ES-I3 (cell line): Measurements from ENCODE around the gene SMARCD1.

Experiments used
- H3K36me3 ChIP-seq: 2 replicates; pipeline ENCODE4 v1.6.1; 2013; ENCODE audit warnings: mild to moderate bottlenecking, low read length, control low read depth, moderate library complexity; ENCODE audit not compliant: insufficient read depth
- H3K4me1 ChIP-seq: 2 replicates; pipeline ENCODE4 v1.6.1; 2013; ENCODE audit warnings: mild to moderate bottlenecking, control low read depth, low read length; ENCODE audit not compliant: insufficient read depth
- H3K9ac ChIP-seq: 2 replicates; pipeline ENCODE4 v1.6.1; 2013; ENCODE audit warnings: low read depth, mild to moderate bottlenecking, low read length, moderate library complexity
- H3K9me3 ChIP-seq: 2 replicates; pipeline ENCODE4 v1.6.1; 2013; ENCODE audit warnings: mild to moderate bottlenecking, low read length, moderate library complexity; ENCODE audit not compliant: control insufficient read depth, insufficient read depth

SMARCD1 gene

GRCh38 chr12:50110762-50111351 lies 25.7 kb downstream of the SMARCD1 start:
- peak overlapping the region; percentile 42; the same call in 1 of the 2 replicates for H3K9ac ChIP-seq
- H3K9me3 ChIP-seq, result no peaks in the 10 kb centered on the region
- no peaks in the 10 kb centered on the region for H3K36me3 ChIP-seq
- H3K4me1 ChIP-seq, result peaks cover 10% of the 10 kb centered on the region; the same call in 1 of the 2 replicates

- Histone ChIP-seq H3K9me3 (no peaks in the 10 kb centered on the region), H3K9ac (peak overlapping the region; percentile 42; the same call in 1 of the 2 replicates), H3K4me1 (peaks cover 10% of the 10 kb centered on the region; the same call in 1 of the 2 replicates), H3K36me3 (no peaks in the 10 kb centered on the region)
Measured at GRCh38 chr12:50111395-50111692, 26.2 kb downstream of the SMARCD1 start.

- H3K9me3 ChIP-seq, result no peaks in the 10 kb centered on the region
- H3K9ac ChIP-seq, result peak within 1 kb of the TSS; percentile 73
- H3K4me1 ChIP-seq, result peaks cover 10% of the 10 kb centered on the region; the same call in 1 of the 2 replicates
- no peaks in the 10 kb centered on the region for H3K36me3 ChIP-seq
Measured at GRCh38 chr12:50111693-50112455, 26.7 kb downstream of the SMARCD1 start, which contains the start of gene COX14. TSS of gene COX14 (plus strand) at chr12:50112236. CDS start at chr12:50120044, 7,808 bp downstream.

- H3K4me1 ChIP-seq, result peaks cover 10% of the 10 kb centered on the region; the same call in 1 of the 2 replicates
- no peaks in the 10 kb centered on the region for H3K36me3 ChIP-seq
- no peaks in the 10 kb centered on the region for H3K9me3 ChIP-seq
- H3K9ac ChIP-seq, result peak overlapping the region; percentile 73
Measured at GRCh38 chr12:50112456-50113218, 27.5 kb downstream of the SMARCD1 start.

- no peaks in the 10 kb centered on the region for H3K36me3 ChIP-seq
- H3K4me1 ChIP-seq, result no peaks in the 10 kb centered on the region
- no peaks in the 10 kb centered on the region for H3K9me3 ChIP-seq
- H3K9ac ChIP-seq, result no peak overlapping the region
Measured at GRCh38 chr12:50117057-50117622, 32.0 kb downstream of the SMARCD1 start.

- H3K36me3 ChIP-seq, result no peaks in the 10 kb centered on the region; the same call in 1 of the 2 replicates
- H3K9me3 ChIP-seq, result no peaks in the 10 kb centered on the region
- H3K9ac ChIP-seq, result no peak overlapping the region
- no peaks in the 10 kb centered on the region for H3K4me1 ChIP-seq
Measured at GRCh38 chr12:50119387-50119786, 34.2 kb downstream of the SMARCD1 start.

GRCh38 chr12:50120521-50120920 lies 35.4 kb downstream of the SMARCD1 start:
- no peak overlapping the region for H3K9ac ChIP-seq
- H3K36me3 ChIP-seq, result no peaks in the 10 kb centered on the region; the same call in 1 of the 2 replicates
- H3K9me3 ChIP-seq, result no peaks in the 10 kb centered on the region
- H3K4me1 ChIP-seq, result no peaks in the 10 kb centered on the region

GRCh38 chr12:50120953-50121352 lies 35.8 kb downstream of the SMARCD1 start:
- Histone ChIP-seq H3K9ac (no peak overlapping the region), H3K4me1 (no peaks in the 10 kb centered on the region), H3K9me3 (no peaks in the 10 kb centered on the region), H3K36me3 (no peaks in the 10 kb centered on the region; the same call in 1 of the 2 replicates)

GRCh38 chr12:50121641-50122040 lies 36.5 kb downstream of the SMARCD1 start:
- Histone ChIP-seq H3K4me1 (no peaks in the 10 kb centered on the region), H3K9me3 (no peaks in the 10 kb centered on the region), H3K36me3 (no peaks in the 10 kb centered on the region; the same call in 1 of the 2 replicates)

GRCh38 chr12:50123203-50123602 lies 38.1 kb downstream of the SMARCD1 start:
- peaks cover 2% of the 10 kb centered on the region; the same call in 1 of the 2 replicates for H3K36me3 ChIP-seq

More at GRCh38 chr12:50121641-50122040, 36.5 kb downstream of the SMARCD1 start:
- no peak overlapping the region for H3K9ac ChIP-seq

GRCh38 chr12:50127546-50127945 lies 42.4 kb downstream of the SMARCD1 start:
- Histone ChIP-seq H3K36me3 (peaks cover 19% of the 10 kb centered on the region), H3K4me1 (no peaks in the 10 kb centered on the region), H3K9ac (no peak overlapping the region), H3K9me3 (no peaks in the 10 kb centered on the region)

More at GRCh38 chr12:50123203-50123602, 38.1 kb downstream of the SMARCD1 start:
- H3K4me1 ChIP-seq, result no peaks in the 10 kb centered on the region
- H3K9me3 ChIP-seq, result no peaks in the 10 kb centered on the region
- no peak overlapping the region for H3K9ac ChIP-seq

- Histone ChIP-seq H3K9me3 (no peaks in the 10 kb centered on the region), H3K36me3 (peaks cover 29% of the 10 kb centered on the region), H3K9ac (no peak overlapping the region), H3K4me1 (no peaks in the 10 kb centered on the region)
Measured at GRCh38 chr12:50129290-50129689, 44.1 kb downstream of the SMARCD1 start.

GRCh38 chr12:50132505-50133135 lies 47.5 kb downstream of the SMARCD1 start:
- Histone ChIP-seq H3K9ac (no peak overlapping the region), H3K9me3 (no peaks in the 10 kb centered on the region), H3K4me1 (no peaks in the 10 kb centered on the region), H3K36me3 (peaks cover 43% of the 10 kb centered on the region)

- H3K9ac ChIP-seq, result no peak overlapping the region
- no peaks in the 10 kb centered on the region for H3K9me3 ChIP-seq
- H3K4me1 ChIP-seq, result no peaks in the 10 kb centered on the region
- 0 out of 2 replicates have a peak, but pooled peaks cover 3% of the 10 kb centered on the region for H3K36me3 ChIP-seq
Measured at GRCh38 chr12:50142993-50143392, 57.9 kb downstream of the SMARCD1 start.
